IPS-NIHi11 (cell line): ENCODE data around the gene SLAIN2.
"Not testable (repeated sequence)": the region's sequence is repeated elsewhere in the genome, so short reads cannot be mapped to it uniquely, and the experiment has no call there.

Source experiments
- DNase-seq: peaks from one replicate; pipeline ENCODE4 v3.0.0; 2012; ENCODE audit warnings: mixed read lengths, low spot score

The SLAIN2 gene

GRCh38 chr4:48340965-48341775 lies at the start of gene SLAIN2:
SLAIN2 (plus strand) TSS chr4:48341529; CDS start chr4:48341740, 211 bp downstream.
- DNase-seq: peak; percentile 95

GRCh38 chr4:48292218-48292790 lies 49.0 kb upstream of the SLAIN2 start:
- not testable (repeated sequence) for DNase-seq

- no peak for DNase-seq
These were observed 46.2 kb upstream of the SLAIN2 start for GRCh38 chr4:48295116-48295515.

GRCh38 chr4:48296365-48296764 lies 45.0 kb upstream of the SLAIN2 start:
- DNase-seq: no peak

GRCh38 chr4:48297256-48297846 lies 44.0 kb upstream of the SLAIN2 start:
- DNase-seq: no peak

- no peak for DNase-seq
These were observed 41.8 kb upstream of the SLAIN2 start for GRCh38 chr4:48299560-48299959.

- no peak for DNase-seq
These were observed 41.3 kb upstream of the SLAIN2 start for GRCh38 chr4:48300004-48300403.

- no peak for DNase-seq
These were observed 35.8 kb upstream of the SLAIN2 start for GRCh38 chr4:48305508-48305907.

- no peak for DNase-seq
These were observed 33.8 kb upstream of the SLAIN2 start for GRCh38 chr4:48307528-48307927.

- no peak for DNase-seq
These were observed 32.4 kb upstream of the SLAIN2 start for GRCh38 chr4:48308901-48309300.

- DNase-seq: no peak
These were observed 29.4 kb upstream of the SLAIN2 start for GRCh38 chr4:48311896-48312295.

- DNase-seq: not testable (repeated sequence)
These were observed 26.6 kb upstream of the SLAIN2 start for GRCh38 chr4:48314746-48315145.

- peak; percentile 70 for DNase-seq
These were observed 25.4 kb upstream of the SLAIN2 start for GRCh38 chr4:48315728-48316630.

GRCh38 chr4:48321312-48321711 lies 20.0 kb upstream of the SLAIN2 start:
- no peak for DNase-seq

GRCh38 chr4:48322063-48322462 lies 19.3 kb upstream of the SLAIN2 start:
- no peak for DNase-seq

GRCh38 chr4:48324281-48324680 lies 17.0 kb upstream of the SLAIN2 start:
- no peak for DNase-seq

GRCh38 chr4:48329193-48329592 lies 12.1 kb upstream of the SLAIN2 start:
- DNase-seq: no peak

GRCh38 chr4:48329976-48330375 lies 11.4 kb upstream of the SLAIN2 start:
- DNase-seq: no peak

GRCh38 chr4:48331577-48332330 lies 9.6 kb upstream of the SLAIN2 start:
- no peak for DNase-seq

GRCh38 chr4:48332661-48333060 lies 8.7 kb upstream of the SLAIN2 start:
- DNase-seq: no peak

GRCh38 chr4:48333587-48333986 lies 7.7 kb upstream of the SLAIN2 start:
- DNase-seq: no peak
